GM12878 (cell line): ENCODE results near the gene ASB15. TPM values are rescaled to one million over a fixed set of nuclear protein-coding genes. Genes with fewer than 3 reads are reported as not detected.

ENCODE experiments used
- ATAC-seq: fragments of 200-7000 bp; cut with Tn5 transposase; 3 replicates; pipeline ENCODE4 v1.9.1; 2020; ENCODE audit warnings: mild to moderate bottlenecking, moderate library complexity
- BruUV-seq: library from RNA; stranded (reverse); fragments of 400-500 nt; replicated peaks from 2 replicates; lab custom pipeline; 2021; lab: Mats Ljungman, UMichigan
- CTCF ChIA-PET: fragments of 300-600 bp; sonication (Branson Sonifier 250); formaldehyde crosslinking; extraction: SDS; loops from one replicate; lab custom pipeline; 2021; ENCODE audit warnings: inconsistent platforms; lab: Yijun Ruan, JAX
- POLR2A ChIA-PET: fragments of 350-600 bp; formaldehyde crosslinking; extraction: SDS; loops from one replicate; lab custom pipeline; 2021; ENCODE audit warnings: inconsistent platforms; lab: Charles Lee
- RAD21 ChIA-PET: fragments of 300-600 bp; sonication (Branson Sonifier 250); formaldehyde crosslinking; loops from one replicate; lab custom pipeline; 2023; ENCODE audit warnings: antibody characterized with exemption; ENCODE audit not compliant: unreplicated experiment; lab: Charles Lee
- SMC1A ChIA-PET: fragments of 300-600 bp; sonication (Branson Sonifier 250); formaldehyde crosslinking; loops from one replicate; lab custom pipeline; 2023; ENCODE audit not compliant: unreplicated experiment, uncharacterized antibody; lab: Charles Lee
- DNase-seq: peaks from one replicate; pipeline ENCODE4 v3.0.0-alpha.2; 2011; ENCODE audit warnings: low read depth, low spot score
- FAIRE-seq: peaks from 3 replicates; lab custom pipeline; 2011; peaks lifted over from hg19 to GRCh38; lab: Jason Lieb, UNC
- H2AFZ ChIP-seq: 2 replicates; pipeline ENCODE4 v1.6.0; 2011; ENCODE audit warnings: low read depth, low read length, control low read depth; ENCODE audit not compliant: control insufficient read depth
- H3K27ac ChIP-seq: 2 replicates; pipeline ENCODE4 v1.5.1; 2011; ENCODE audit warnings: control low read depth; ENCODE audit not compliant: control insufficient read depth, insufficient read depth
- H3K27me3 ChIP-seq, 2 experiments: replicated peaks in 1 of 2; 2 replicates each; pipeline versions ENCODE4 v1.6.0 to v1.6.1; 2011; ENCODE audit warnings: low read length in 1 of 2; ENCODE audit not compliant: control insufficient read depth in 2 of 2, insufficient read depth in 2 of 2
- H3K36me3 ChIP-seq, 2 experiments: 2 replicates each; pipeline ENCODE4 v1.5.1; 2011; ENCODE audit warnings: low read length in 1 of 2; ENCODE audit not compliant: control insufficient read depth in 2 of 2, insufficient read depth in 2 of 2
- H3K4me1 ChIP-seq: 2 replicates; pipeline ENCODE4 v1.6.1; 2011; ENCODE audit warnings: mild to moderate bottlenecking, low read length, moderate library complexity, mixed read lengths; ENCODE audit not compliant: control insufficient read depth, insufficient read depth
- H3K4me2 ChIP-seq: 2 replicates; pipeline ENCODE4 v1.6.0; 2011; ENCODE audit warnings: control low read depth; ENCODE audit not compliant: control insufficient read depth, insufficient read depth
- H3K4me3 ChIP-seq: fragments of 200-600 bp; sonication (generic); 2 replicates; pipeline ENCODE4 v1.5.1; 2016
- H3K79me2 ChIP-seq: 2 replicates; pipeline ENCODE4 v1.6.0; 2011; ENCODE audit warnings: low read length; ENCODE audit not compliant: control insufficient read depth, insufficient read depth
- H3K9ac ChIP-seq: 2 replicates; pipeline ENCODE4 v1.8.0; 2011; ENCODE audit warnings: low read length, control low read depth, mixed read lengths; ENCODE audit not compliant: control insufficient read depth, insufficient read depth
- H3K9me3 ChIP-seq: replicated peaks from 3 replicates; pipeline ENCODE4 v1.5.1; 2011; ENCODE audit warnings: mild to moderate bottlenecking, low read length; ENCODE audit not compliant: control insufficient read depth, insufficient read depth
- H4K20me1 ChIP-seq: 2 replicates; pipeline ENCODE4 v1.6.0; 2011; ENCODE audit not compliant: control insufficient read depth, insufficient read depth
- BMI1 ChIP-seq: fragments of 450-650 bp; IDR thresholded peaks from 2 replicates; pipeline ENCODE4 v1.6.1; 2016; ENCODE audit warnings: mild to moderate bottlenecking, moderate library complexity, borderline replicate concordance
- CHD4 ChIP-seq: fragments of 200-600 bp; sonication (generic); IDR thresholded peaks from 2 replicates; pipeline ENCODE4 v1.6.1; 2016; ENCODE audit warnings: mild to moderate bottlenecking
- IKZF1 ChIP-seq: fragments of 450-650 bp; conservative IDR thresholded peaks from 2 replicates; pipeline ENCODE4 v1.6.1; 2017; ENCODE audit warnings: antibody characterized with exemption, mild to moderate bottlenecking
- MEF2A ChIP-seq: IDR thresholded peaks from 2 replicates; pipeline ENCODE4 v1.6.1; 2011; ENCODE audit warnings: low read depth, mild to moderate bottlenecking, low read length, moderate library complexity; ENCODE audit not compliant: insufficient read depth
- MTA3 ChIP-seq: IDR thresholded peaks from 2 replicates; pipeline ENCODE4 v1.6.1; 2012; ENCODE audit warnings: low read length, inconsistent platforms, borderline replicate concordance
- NFYB ChIP-seq: IDR thresholded peaks from 2 replicates; pipeline ENCODE4 v1.6.1; 2011; ENCODE audit warnings: low read depth, mild to moderate bottlenecking, low read length, improper control_type of control experiment, moderate library complexity; ENCODE audit not compliant: insufficient read depth
- RCOR1 ChIP-seq: conservative IDR thresholded peaks from 2 replicates; pipeline ENCODE4 v1.6.1; 2012; ENCODE audit warnings: low read depth, low read length, improper control_type of control experiment
- TARDBP ChIP-seq: IDR thresholded peaks from 2 replicates; pipeline ENCODE4 v1.6.1; 2016; ENCODE audit warnings: borderline replicate concordance
- ZNF217 ChIP-seq: fragments of 450-650 bp; IDR thresholded peaks from 2 replicates; pipeline ENCODE4 v1.6.1; 2017; ENCODE audit warnings: antibody characterized with exemption, mild to moderate bottlenecking
- WGBS: methylation state at CpG from one replicate; pipeline ENCODE4 v1.1.6; 2016; ENCODE audit warnings: low lambda C conversion rate; ENCODE audit not compliant: insufficient replicate concordance, insufficient coverage; ENCODE audit errors: missing lambda C conversion rate; 5-methylcytosine and 5-hydroxymethylcytosine counted together
- in situ Hi-C: fragments of 300-500 bp; cut with MboI; formaldehyde crosslinking; loops from 9 replicates; pipeline ENCODE4 v1.14.3; 2018; ENCODE audit warnings: mixed read lengths
- intact Hi-C: fragments of 100-400 bp; cut with micrococcal nuclease; formaldehyde crosslinking; loops from one replicate; pipeline ENCODE4 v1.14.2; 2022; ENCODE audit not compliant: unreplicated experiment
- polyA plus RNA-seq, 11 experiments: library from polyadenylated mRNA; depleted of rRNA in 4 of 11; unstranded in 6 of 11; stranded (reverse) in 5 of 11; fragments of >200 nt; fragmentation: Nextera tagmentation in 4 of 11; fragmentation: Illumina TruSeq in 1 of 11; extraction: Ambion mirVana in 4 of 11; extraction: Trizol in 1 of 11; gene quantifications; 1 replicate in 1 of 11; 2 replicates in 10 of 11; pipeline versions ENCODE4 v1.2.1 to v1.2.3, GENCODE V29; 2011 to 2016; ENCODE audit warnings: inconsistent platforms in 2 of 11, missing spikeins in 2 of 11, low read depth in 1 of 11
- total RNA-seq, 4 experiments: library from RNA; depleted of rRNA in 3 of 4; stranded (reverse); fragments of >200 nt in 3 of 4; fragmentation: Illumina TruSeq in 1 of 4; extraction: Trizol in 1 of 4; gene quantifications; 2 replicates each; pipeline versions ENCODE4 v1.2.1 to v1.2.3, GENCODE V29; 2013 to 2021
- TF ChIP-seq, protein P1 (sequence below): fragments of 150-350 bp; IDR thresholded peaks from 2 replicates; pipeline ENCODE4 v1.6.1; 2016; ENCODE audit warnings: low read depth, low read length
- TF ChIP-seq, protein P2 (sequence below): fragments of 450-650 bp; IDR thresholded peaks from 2 replicates; pipeline ENCODE4 v1.6.1; 2017; ENCODE audit warnings: mild to moderate bottlenecking
- TF ChIP-seq, protein P3 (sequence below): fragments of 450-650 bp; IDR thresholded peaks from 2 replicates; pipeline ENCODE4 v1.6.1; 2017; ENCODE audit warnings: mild to moderate bottlenecking, moderate library complexity

Gene ASB15
- total and polyA plus RNA-seq, 10 of the 15 experiments (the other 5 are each of a cell fraction or from before 2014, with no cell fraction given): not detected

DNA sequence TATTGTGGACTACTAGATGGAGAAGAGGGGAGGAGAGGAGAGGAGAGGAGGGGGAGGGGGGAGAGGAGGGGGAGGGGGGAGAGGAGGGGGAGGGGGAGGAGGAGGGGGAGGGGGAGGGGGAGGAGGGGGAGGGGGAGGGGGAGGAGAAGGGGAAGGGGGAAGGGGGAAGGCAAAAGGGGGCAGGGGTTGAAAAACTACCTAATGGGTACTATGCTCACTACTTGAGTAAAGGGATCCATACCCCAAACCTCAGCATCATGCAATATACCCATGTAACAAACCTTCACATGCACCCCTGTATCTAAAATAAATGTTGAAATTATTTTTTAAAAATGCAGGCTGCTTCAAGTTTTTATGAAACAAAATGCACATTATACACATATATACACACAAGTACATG is 39.0 kb downstream of the ASB15 start (continued):
- TF ChIP-seq TARDBP (no peak), NFYB (no peak)

DNA sequence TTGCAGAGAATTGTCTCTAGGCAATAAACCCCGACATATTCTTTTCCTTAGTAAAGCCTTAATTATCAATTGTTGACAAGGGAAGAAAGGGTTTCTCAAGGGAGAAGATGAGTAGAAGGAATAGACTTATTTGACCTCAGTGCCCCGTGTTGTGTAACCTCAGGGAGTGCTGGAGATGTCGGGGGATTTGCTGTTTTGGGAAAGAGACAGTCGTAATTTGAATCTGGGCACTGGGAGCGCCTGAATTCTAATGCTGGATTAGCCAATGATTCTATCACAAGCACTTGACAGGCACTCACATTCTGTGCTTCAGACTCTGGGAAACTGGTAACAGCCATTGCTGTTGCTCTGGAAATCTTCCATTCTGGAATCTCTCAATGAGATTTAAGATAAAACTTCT is 40.3 kb downstream of the ASB15 start:
- intact Hi-C loops (no loop called here), in situ Hi-C loops (no loop called here)
- Histone ChIP-seq H3K27me3 (no peaks in the 10 kb centered on the region; a peak in 2 of 4 replicates), H3K9me3 (no peaks in the 10 kb centered on the region), H3K9ac (no peak overlapping the region), H3K4me1 (no peaks in the 10 kb centered on the region), H3K4me2 (no peak overlapping the region), H2AFZ (no peak overlapping the region), H3K36me3 (no peaks in the 10 kb centered on the region), H3K4me3 (no peak overlapping the region), H4K20me1 (no peaks in the 10 kb centered on the region), H3K79me2 (no peaks in the 10 kb centered on the region), H3K27ac (no peak overlapping the region)
- POLR2A ChIA-PET: no interaction called here
- no TSS peak for BruUV-seq
- no peak for DNase-seq
- RAD21 ChIA-PET: no interaction called here
- FAIRE-seq: no peak
- SMC1A ChIA-PET: no interaction called here
- ATAC-seq: no peak
- WGBS: 37% methylated on average over 5 of the region's 5 CpGs
- CTCF ChIA-PET: no interaction called here
- TF ChIP-seq MEF2A: no peak
- TF ChIP-seq MTA3: no peak
- TF ChIP-seq RCOR1: no peak
- no peak for TF ChIP-seq BMI1
- TF ChIP-seq, protein P1, sequence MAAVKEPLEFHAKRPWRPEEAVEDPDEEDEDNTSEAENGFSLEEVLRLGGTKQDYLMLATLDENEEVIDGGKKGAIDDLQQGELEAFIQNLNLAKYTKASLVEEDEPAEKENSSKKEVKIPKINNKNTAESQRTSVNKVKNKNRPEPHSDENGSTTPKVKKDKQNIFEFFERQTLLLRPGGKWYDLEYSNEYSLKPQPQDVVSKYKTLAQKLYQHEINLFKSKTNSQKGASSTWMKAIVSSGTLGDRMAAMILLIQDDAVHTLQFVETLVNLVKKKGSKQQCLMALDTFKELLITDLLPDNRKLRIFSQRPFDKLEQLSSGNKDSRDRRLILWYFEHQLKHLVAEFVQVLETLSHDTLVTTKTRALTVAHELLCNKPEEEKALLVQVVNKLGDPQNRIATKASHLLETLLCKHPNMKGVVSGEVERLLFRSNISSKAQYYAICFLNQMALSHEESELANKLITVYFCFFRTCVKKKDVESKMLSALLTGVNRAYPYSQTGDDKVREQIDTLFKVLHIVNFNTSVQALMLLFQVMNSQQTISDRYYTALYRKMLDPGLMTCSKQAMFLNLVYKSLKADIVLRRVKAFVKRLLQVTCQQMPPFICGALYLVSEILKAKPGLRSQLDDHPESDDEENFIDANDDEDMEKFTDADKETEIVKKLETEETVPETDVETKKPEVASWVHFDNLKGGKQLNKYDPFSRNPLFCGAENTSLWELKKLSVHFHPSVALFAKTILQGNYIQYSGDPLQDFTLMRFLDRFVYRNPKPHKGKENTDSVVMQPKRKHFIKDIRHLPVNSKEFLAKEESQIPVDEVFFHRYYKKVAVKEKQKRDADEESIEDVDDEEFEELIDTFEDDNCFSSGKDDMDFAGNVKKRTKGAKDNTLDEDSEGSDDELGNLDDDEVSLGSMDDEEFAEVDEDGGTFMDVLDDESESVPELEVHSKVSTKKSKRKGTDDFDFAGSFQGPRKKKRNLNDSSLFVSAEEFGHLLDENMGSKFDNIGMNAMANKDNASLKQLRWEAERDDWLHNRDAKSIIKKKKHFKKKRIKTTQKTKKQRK: no peak
- TF ChIP-seq, protein P2, sequence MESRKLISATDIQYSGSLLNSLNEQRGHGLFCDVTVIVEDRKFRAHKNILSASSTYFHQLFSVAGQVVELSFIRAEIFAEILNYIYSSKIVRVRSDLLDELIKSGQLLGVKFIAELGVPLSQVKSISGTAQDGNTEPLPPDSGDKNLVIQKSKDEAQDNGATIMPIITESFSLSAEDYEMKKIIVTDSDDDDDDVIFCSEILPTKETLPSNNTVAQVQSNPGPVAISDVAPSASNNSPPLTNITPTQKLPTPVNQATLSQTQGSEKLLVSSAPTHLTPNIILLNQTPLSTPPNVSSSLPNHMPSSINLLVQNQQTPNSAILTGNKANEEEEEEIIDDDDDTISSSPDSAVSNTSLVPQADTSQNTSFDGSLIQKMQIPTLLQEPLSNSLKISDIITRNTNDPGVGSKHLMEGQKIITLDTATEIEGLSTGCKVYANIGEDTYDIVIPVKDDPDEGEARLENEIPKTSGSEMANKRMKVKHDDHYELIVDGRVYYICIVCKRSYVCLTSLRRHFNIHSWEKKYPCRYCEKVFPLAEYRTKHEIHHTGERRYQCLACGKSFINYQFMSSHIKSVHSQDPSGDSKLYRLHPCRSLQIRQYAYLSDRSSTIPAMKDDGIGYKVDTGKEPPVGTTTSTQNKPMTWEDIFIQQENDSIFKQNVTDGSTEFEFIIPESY: no peak
- TF ChIP-seq CHD4: no peak
- TF ChIP-seq ZNF217: no peak
- TF ChIP-seq IKZF1: no peak
- TF ChIP-seq, protein P3, sequence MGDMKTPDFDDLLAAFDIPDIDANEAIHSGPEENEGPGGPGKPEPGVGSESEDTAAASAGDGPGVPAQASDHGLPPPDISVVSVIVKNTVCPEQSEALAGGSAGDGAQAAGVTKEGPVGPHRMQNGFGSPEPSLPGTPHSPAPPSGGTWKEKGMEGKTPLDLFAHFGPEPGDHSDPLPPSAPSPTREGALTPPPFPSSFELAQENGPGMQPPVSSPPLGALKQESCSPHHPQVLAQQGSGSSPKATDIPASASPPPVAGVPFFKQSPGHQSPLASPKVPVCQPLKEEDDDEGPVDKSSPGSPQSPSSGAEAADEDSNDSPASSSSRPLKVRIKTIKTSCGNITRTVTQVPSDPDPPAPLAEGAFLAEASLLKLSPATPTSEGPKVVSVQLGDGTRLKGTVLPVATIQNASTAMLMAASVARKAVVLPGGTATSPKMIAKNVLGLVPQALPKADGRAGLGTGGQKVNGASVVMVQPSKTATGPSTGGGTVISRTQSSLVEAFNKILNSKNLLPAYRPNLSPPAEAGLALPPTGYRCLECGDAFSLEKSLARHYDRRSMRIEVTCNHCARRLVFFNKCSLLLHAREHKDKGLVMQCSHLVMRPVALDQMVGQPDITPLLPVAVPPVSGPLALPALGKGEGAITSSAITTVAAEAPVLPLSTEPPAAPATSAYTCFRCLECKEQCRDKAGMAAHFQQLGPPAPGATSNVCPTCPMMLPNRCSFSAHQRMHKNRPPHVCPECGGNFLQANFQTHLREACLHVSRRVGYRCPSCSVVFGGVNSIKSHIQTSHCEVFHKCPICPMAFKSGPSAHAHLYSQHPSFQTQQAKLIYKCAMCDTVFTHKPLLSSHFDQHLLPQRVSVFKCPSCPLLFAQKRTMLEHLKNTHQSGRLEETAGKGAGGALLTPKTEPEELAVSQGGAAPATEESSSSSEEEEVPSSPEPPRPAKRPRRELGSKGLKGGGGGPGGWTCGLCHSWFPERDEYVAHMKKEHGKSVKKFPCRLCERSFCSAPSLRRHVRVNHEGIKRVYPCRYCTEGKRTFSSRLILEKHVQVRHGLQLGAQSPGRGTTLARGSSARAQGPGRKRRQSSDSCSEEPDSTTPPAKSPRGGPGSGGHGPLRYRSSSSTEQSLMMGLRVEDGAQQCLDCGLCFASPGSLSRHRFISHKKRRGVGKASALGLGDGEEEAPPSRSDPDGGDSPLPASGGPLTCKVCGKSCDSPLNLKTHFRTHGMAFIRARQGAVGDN: no peak
